Muscle layer of colon (tissue), 2 donors: Measurements from ENCODE around the gene RNLS.
"Not testable (repeated sequence)": the region's sequence is repeated elsewhere in the genome, so short reads cannot be mapped to it uniquely, and the experiment has no call there.

Experiments used
- H3K27ac ChIP-seq: one replicate; pipeline ENCODE4 v1.7.0; 2013; ENCODE audit warnings: low read depth, mild to moderate bottlenecking, low read length, moderate library complexity
- H3K27me3 ChIP-seq, 2 donors: one replicate each; pipeline ENCODE4 v1.7.0; 2013; ENCODE audit warnings: low read length in 2 of 2, mild to moderate bottlenecking in 2 of 2; ENCODE audit not compliant: insufficient read depth in 2 of 2, control insufficient read depth in 1 of 2
- H3K36me3 ChIP-seq: one replicate; pipeline ENCODE4 v1.7.0; 2013; ENCODE audit warnings: mild to moderate bottlenecking, low read length; ENCODE audit not compliant: insufficient read depth
- H3K4me1 ChIP-seq: one replicate; pipeline ENCODE4 v1.7.0; 2013; ENCODE audit warnings: mild to moderate bottlenecking, low read length; ENCODE audit not compliant: insufficient read depth
- H3K4me3 ChIP-seq, 2 donors: one replicate each; pipeline ENCODE4 v1.7.0; 2013; ENCODE audit warnings: low read length in 2 of 2, low read depth in 1 of 2, mild to moderate bottlenecking in 1 of 2, moderate library complexity in 1 of 2
- H3K9ac ChIP-seq: one replicate; pipeline ENCODE4 v1.7.0; 2013; ENCODE audit warnings: low read length
- H3K9me3 ChIP-seq: one replicate; pipeline ENCODE4 v1.7.0; 2013; ENCODE audit warnings: mild to moderate bottlenecking, low read length
- donor health status: abdominal sarcoma.
- donor health status: Adenocarcinoma of cecum.

The RNLS gene

DNA sequence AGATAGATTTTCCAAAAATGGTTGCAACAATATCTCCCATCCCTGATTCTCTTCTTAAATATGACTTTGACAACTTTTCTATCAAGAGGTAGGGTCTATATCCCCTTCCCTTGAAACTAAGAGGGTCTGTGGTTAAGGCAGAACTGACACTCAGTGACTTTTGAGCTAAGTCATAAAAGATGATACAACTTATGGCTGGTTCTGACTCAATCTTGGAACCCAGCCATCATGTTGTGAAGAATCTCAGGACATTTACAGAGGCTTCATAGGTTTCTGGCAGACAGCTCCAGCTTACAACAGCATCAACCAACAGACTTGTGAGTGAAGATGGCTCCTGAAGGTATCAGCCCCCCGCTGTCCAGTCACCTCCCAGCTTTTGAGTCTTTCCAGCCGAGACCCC, 203.5 kb downstream of the RNLS start:
- Histone ChIP-seq H3K4me1 (no peaks in the 10 kb centered on the region), H3K9ac (no peak overlapping the region), H3K27me3 (no peaks in the 10 kb centered on the region), H3K4me3 (no peak overlapping the region), H3K36me3 (no peaks in the 10 kb centered on the region), H3K27ac (no peak overlapping the region), H3K9me3 (no peaks in the 10 kb centered on the region)

DNA sequence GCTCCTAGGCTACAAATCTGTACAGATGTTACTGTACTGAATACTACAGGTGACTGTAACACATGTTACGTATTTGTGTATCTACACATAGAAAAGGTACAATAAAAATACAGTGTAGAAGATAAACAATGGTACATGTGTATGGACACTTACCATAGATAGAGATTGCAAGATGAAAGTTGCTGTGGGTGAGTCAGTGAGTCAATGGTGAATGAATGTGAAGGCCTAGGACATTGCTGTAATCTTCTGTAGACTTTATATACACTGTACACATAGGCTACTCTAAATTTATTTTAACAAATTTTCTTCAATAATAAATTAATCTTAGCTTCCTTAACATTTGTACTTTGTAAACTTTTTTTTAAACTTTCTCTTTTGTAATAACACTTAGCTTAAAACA, 205.6 kb downstream of the RNLS start:
- Histone ChIP-seq H3K4me1 (no peaks in the 10 kb centered on the region), H3K27me3 (no peaks in the 10 kb centered on the region), H3K27ac (no peak overlapping the region), H3K36me3 (no peaks in the 10 kb centered on the region), H3K9ac (no peak overlapping the region), H3K9me3 (no peaks in the 10 kb centered on the region), H3K4me3 (no peak overlapping the region)

DNA sequence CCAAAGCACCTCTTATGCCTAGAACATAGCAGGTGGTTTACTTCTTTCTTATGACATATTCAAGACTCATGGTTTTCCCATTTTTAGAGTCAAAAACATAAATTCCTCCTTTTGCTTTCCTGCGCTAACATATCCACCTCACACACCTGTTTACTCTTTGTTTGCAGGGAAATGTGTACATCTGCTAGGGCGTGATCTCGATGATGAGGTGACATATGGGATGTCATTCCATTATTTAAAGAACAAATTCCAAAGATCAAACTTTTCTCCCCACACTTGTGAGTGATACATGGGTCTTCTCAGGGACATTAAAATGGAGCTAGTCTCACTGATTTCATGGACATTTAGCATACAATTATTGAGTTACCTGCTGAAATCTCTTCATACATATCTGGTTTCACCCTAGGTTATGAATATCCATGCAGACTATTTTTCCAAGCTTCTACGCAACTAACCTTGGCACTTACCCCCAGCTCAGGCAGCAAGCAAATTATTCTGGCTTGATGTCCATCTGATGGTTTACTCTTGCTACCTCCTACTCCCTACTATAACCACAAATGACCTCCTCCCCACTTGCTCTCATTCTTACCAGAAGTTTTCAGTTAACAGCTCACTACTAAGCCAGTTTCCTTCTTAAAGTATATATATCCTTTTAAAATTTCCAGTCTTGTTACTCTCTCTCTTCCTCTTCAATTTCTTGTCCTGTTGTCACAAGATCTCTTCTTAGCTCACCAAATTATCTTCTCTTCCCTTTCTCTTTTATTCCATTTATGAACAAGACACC, 208.5 kb downstream of the RNLS start:
- H3K4me3 ChIP-seq, result no peak overlapping the region
- no peaks in the 10 kb centered on the region for H3K4me1 ChIP-seq
- H3K27me3 ChIP-seq, result no peaks in the 10 kb centered on the region
- no peak overlapping the region for H3K9ac ChIP-seq
- H3K27ac ChIP-seq, result no peak overlapping the region
- no peaks in the 10 kb centered on the region for H3K9me3 ChIP-seq
- H3K36me3 ChIP-seq, result no peaks in the 10 kb centered on the region

DNA sequence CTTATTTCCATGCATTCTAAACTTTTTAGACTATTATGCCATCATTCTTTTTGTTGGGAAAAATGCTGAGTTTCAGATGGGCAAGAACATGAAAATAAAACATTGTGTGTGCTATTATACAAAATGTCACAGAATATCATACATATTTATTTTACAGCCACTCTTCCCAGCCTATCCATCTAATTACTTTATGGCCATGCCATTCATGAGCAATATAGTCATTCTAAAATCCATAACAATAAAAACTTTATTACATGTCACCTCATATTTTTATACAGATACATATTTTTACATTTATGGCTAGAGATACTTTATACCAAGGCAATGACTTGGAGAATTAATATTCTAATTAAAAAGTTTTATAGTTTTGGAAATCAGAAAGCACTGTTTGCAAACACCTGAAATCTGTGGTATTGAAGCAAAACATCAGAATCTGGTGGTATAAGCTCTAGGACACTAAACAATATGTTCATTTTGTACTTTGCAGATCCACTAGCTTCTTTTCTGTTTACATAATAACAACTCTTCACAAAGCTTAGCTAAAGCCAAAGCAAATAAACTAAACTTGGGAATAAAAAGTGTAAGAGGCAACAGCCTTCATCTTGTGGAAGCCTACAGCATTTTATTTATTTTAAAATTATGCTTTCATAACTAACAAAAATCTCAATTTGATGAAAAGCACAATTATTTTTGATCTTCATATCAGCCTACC, 210.1 kb downstream of the RNLS start:
- Histone ChIP-seq H3K27me3 (no peaks in the 10 kb centered on the region), H3K9me3 (no peaks in the 10 kb centered on the region), H3K4me1 (no peaks in the 10 kb centered on the region), H3K27ac (no peak overlapping the region), H3K36me3 (no peaks in the 10 kb centered on the region), H3K4me3 (no peak overlapping the region), H3K9ac (no peak overlapping the region)

DNA sequence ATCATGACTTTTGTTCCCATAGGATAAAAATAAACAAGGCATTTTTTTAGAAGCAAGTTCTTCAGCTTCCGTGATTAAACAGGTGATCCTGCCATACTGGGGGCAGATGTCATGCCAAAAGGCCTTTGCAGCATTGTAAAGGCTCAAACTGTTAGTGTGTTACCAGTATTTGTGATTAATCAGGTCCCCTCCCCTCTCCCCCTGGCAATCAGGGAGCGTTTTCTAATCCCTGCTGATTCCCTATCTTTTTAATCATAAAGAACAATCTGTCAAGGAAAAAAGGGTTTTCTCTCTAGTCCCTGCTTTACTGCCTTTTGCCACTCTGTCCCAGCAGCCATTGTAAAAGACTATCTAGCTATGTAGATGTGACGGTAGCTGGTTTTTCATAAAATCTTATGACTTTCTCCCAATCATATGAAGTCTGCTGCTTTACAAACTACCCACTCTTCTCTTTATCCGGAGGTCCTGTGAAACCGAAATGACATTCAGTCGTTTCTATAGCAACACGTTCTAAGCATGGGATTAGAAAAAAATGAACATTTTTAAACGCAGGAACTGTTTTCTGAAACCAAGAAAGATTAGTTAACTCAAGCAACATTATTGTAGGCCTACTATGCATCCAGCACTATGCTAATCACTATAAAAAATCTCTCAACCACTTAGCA, 210.9 kb downstream of the RNLS start:
- H3K36me3 ChIP-seq, result no peaks in the 10 kb centered on the region
- H3K27ac ChIP-seq, result no peak overlapping the region
- H3K4me3 ChIP-seq, result no peak overlapping the region
- no peaks in the 10 kb centered on the region for H3K9me3 ChIP-seq
- H3K4me1 ChIP-seq, result no peaks in the 10 kb centered on the region
- no peaks in the 10 kb centered on the region for H3K27me3 ChIP-seq
- no peak overlapping the region for H3K9ac ChIP-seq

DNA sequence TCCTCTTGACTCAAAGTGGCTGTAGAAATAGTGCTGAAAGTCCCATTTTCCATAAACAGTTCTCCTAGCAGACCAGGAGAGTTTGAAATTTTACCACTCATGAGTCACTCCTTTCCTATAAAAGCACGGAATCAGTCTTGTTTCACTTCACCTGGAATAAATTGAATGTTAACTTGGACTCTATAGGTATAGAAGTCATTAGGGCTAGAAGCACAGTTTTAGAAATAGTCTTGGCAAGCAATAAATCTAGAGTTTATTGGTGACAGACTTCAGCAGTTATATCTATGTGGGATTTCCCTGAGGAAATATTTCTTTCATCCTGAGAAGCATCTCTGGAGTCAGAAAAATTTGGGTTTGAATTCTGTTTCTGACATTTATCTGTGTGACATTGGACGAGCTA, 212.4 kb downstream of the RNLS start:
- Histone ChIP-seq H3K9me3 (no peaks in the 10 kb centered on the region), H3K4me3 (no peak overlapping the region), H3K27ac (no peak overlapping the region)

DNA sequence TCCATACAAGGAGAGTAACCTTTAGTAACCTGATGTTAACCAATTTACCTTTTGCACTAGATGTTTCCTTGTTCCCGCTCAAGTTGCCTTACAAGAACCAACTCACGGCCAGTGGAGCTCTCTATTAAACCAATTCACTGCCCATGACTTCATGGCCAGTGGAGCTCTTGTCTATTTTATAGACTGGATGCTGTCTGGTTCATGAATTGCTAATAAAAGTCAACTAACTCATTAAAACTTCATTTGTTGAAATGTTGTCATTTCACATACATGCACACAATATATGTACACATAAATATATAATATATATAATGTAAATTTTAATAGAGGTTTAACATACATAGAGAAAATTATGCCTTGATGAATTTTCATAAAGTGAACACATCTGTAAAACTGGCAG, 216.3 kb downstream of the RNLS start:
- H3K9me3 ChIP-seq, result no peaks in the 10 kb centered on the region
- no peaks in the 10 kb centered on the region for H3K27me3 ChIP-seq
- H3K36me3 ChIP-seq, result no peaks in the 10 kb centered on the region
- no peak overlapping the region for H3K27ac ChIP-seq
- H3K4me1 ChIP-seq, result no peaks in the 10 kb centered on the region
- no peak overlapping the region for H3K4me3 ChIP-seq
- H3K9ac ChIP-seq, result no peak overlapping the region

More for the DNA sequence above, 212.4 kb downstream of the RNLS start:
- no peaks in the 10 kb centered on the region for H3K27me3 ChIP-seq
- no peaks in the 10 kb centered on the region for H3K4me1 ChIP-seq
- no peaks in the 10 kb centered on the region for H3K36me3 ChIP-seq
- no peak overlapping the region for H3K9ac ChIP-seq

DNA sequence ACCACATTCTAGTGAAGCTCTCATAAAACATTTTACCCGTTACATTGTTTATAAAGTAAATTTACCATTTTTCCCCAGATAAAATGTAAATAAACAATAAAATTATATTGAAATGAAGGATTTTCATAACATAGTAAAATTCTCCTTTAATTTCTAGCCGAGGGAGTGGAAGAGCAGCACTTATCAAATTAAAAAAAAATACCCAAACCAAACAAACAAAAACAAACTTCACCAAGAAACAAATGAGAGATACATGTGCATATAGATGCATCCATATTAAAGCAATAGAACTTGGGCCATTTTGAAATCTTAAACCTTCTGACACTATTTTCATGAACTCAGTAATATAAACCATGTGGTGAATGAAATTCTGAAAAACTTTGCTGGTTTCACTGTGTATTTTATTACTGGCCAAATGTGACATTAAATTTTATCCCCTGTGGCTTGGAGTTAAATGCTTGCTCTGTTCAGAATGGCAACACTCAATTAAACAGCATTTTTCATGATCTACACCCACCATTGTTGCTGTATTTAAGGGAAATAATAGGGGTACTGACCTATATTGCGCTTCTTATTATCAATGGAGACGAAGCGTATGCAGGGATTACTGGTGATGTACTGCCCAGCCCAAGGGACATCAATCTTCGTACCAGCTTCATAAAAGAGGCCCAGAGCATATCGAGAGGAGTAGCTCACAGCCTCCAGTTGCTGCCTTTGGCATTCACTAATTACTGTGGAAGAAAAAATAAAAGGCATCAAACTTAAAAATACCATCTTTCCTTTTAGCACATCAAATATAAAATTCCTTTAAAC, 220.9 kb downstream of the RNLS start:
- H3K4me1 ChIP-seq, result no peaks in the 10 kb centered on the region
- no peak overlapping the region for H3K9ac ChIP-seq
- no peak overlapping the region for H3K4me3 ChIP-seq
- no peak overlapping the region for H3K27ac ChIP-seq
- H3K9me3 ChIP-seq, result no peaks in the 10 kb centered on the region
- no peaks in the 10 kb centered on the region for H3K27me3 ChIP-seq
- H3K36me3 ChIP-seq, result no peaks in the 10 kb centered on the region

DNA sequence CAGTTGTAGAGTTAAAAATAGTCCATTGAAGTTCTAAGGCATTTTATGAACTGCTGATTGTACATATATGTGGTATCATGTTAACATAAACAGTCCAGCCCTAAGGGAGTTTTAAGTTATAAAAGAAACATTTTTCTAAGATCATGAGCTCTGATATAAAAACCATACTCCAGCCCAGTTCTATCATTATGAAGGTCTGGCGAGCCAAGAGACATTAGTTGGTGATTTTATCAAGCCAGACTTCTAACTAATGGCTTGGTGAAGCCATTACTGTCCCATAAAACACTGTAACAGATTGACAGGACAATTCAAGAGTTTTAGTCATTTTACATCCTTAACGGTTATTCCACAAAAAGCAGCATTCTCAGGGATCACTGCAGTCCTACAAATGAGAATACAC, 221.6 kb downstream of the RNLS start:
- no peaks in the 10 kb centered on the region for H3K9me3 ChIP-seq
- no peaks in the 10 kb centered on the region for H3K4me1 ChIP-seq
- H3K4me3 ChIP-seq, result no peak overlapping the region
- H3K27me3 ChIP-seq, result no peaks in the 10 kb centered on the region
- no peaks in the 10 kb centered on the region for H3K36me3 ChIP-seq
- H3K9ac ChIP-seq, result no peak overlapping the region
- H3K27ac ChIP-seq, result no peak overlapping the region

DNA sequence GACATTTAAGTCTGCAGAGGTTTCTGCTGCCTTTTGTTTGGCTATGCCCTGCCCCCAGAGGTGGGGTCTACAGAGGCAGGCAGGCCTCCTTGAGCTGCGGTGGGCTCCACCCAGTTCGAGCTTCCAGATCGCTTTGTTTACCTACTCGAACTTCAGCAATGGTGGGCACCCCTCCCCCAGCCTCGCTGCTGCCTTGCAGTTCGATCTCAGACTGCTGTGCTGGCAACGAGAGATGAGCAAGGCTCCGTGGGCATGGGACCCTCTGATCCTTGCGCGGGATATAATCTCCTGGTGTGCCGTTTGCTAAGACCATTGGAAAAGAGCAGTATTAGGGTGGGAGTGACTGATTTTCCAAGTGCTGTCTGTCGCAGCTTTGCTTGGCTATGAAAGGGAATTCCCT, 227.4 kb downstream of the RNLS start:
- not testable (repeated sequence) for H3K4me3 ChIP-seq, H3K4me1 ChIP-seq, H3K9ac ChIP-seq, H3K27ac ChIP-seq, H3K9me3 ChIP-seq, H3K27me3 ChIP-seq, H3K36me3 ChIP-seq

DNA sequence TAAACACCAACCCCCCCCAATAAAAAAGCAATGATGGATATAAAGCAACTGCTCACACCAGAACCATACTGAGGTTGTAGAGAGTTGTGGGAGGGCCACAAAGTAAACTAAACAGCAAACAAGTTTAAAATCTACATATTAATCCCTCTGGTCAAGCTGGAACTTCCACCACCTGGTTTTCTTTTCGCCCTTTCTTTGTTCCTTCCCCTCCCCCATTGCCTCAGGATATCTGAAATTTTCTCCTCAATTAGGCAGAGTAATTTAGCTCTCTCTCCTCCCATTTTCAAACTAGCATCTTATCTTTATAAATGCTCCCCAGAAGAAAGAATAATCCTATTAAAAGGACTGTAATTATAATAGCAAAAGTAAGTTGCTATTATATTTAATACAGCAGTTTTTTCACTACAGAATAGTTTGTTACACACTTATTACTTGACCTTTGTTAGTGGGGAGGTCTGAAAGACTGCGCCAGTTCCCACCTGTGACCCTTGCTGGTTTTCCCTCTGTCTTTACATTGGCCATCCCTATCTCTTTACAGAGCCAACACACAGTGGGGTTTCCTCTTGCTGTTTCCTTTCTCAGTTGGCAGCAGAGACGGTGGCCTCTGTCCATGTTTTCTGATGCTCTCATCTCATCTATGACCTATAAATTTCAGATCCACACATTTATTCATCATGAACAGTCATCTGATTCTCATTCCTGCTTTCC, 235.4 kb downstream of the RNLS start:
- no peak overlapping the region for H3K27ac ChIP-seq
- H3K9ac ChIP-seq, result no peak overlapping the region
- no peak overlapping the region for H3K4me3 ChIP-seq
- no peaks in the 10 kb centered on the region for H3K36me3 ChIP-seq
- H3K27me3 ChIP-seq, result no peaks in the 10 kb centered on the region
- no peaks in the 10 kb centered on the region for H3K9me3 ChIP-seq
- H3K4me1 ChIP-seq, result peaks cover 14% of the 10 kb centered on the region
